ENCODE results near the gene MACROH2A1.

MACROH2A1 gene

GRCh38 chr5:135441919-135442318 is 42.9 kb upstream of the MACROH2A1 start:
- H3K4me3 ChIP-seq (ENCODE audit: low read depth in 1 of 2, low read length in 1 of 2): no peak overlapping the region
- H3K27me3 ChIP-seq: no peaks in the 10 kb centered on the region
- no peaks in the 10 kb centered on the region for H3K36me3 ChIP-seq
- H3K27ac ChIP-seq: no peak overlapping the region
- H3K4me1 ChIP-seq (ENCODE audit: control insufficient read depth in 1 of 2, insufficient read depth in 1 of 2, low read depth in 1 of 2, low read length in 1 of 2): peaks cover 8 to 9% of the 10 kb centered on the region in 2 experiments
- H3K9me3 ChIP-seq: no peaks in the 10 kb centered on the region
- no peak for TF ChIP-seq CTCF (IDR thresholded peaks at IDR 0.05)

GRCh38 chr5:135441350-135441831 is 42.4 kb upstream of the MACROH2A1 start:
- H3K27ac ChIP-seq: no peak overlapping the region
- H3K36me3 ChIP-seq: no peaks in the 10 kb centered on the region
- H3K4me1 ChIP-seq (ENCODE audit: control insufficient read depth in 1 of 2, insufficient read depth in 1 of 2, low read depth in 1 of 2, low read length in 1 of 2): peaks cover 13 to 14% of the 10 kb centered on the region in 2 experiments
- no peaks in the 10 kb centered on the region for H3K27me3 ChIP-seq
- H3K9me3 ChIP-seq: no peaks in the 10 kb centered on the region
- no peak overlapping the region for H3K4me3 ChIP-seq (ENCODE audit: low read depth in 1 of 2, low read length in 1 of 2)
- no peak for TF ChIP-seq CTCF (IDR thresholded peaks at IDR 0.05)

GRCh38 chr5:135440916-135441315 is 41.9 kb upstream of the MACROH2A1 start:
- no peak for TF ChIP-seq CTCF (IDR thresholded peaks at IDR 0.05)
- H3K9me3 ChIP-seq: no peaks in the 10 kb centered on the region
- H3K4me3 ChIP-seq (ENCODE audit: low read depth in 1 of 2, low read length in 1 of 2): no peak overlapping the region
- H3K27ac ChIP-seq: no peak overlapping the region
- H3K4me1 ChIP-seq (ENCODE audit: control insufficient read depth in 1 of 2, insufficient read depth in 1 of 2, low read depth in 1 of 2, low read length in 1 of 2): peaks cover 13 to 14% of the 10 kb centered on the region in 2 experiments
- H3K27me3 ChIP-seq: no peaks in the 10 kb centered on the region
- no peaks in the 10 kb centered on the region for H3K36me3 ChIP-seq

- TF ChIP-seq CTCF (IDR thresholded peaks at IDR 0.05): no peak
- Histone ChIP-seq H3K4me1 (ENCODE audit: control insufficient read depth in 1 of 2, insufficient read depth in 1 of 2, low read depth in 1 of 2, low read length in 1 of 2) (peaks cover 17 to 18% of the 10 kb centered on the region in 2 experiments), H3K4me3 (ENCODE audit: low read depth in 1 of 2, low read length in 1 of 2) (no peak overlapping the region), H3K9me3 (no peaks in the 10 kb centered on the region), H3K36me3 (no peaks in the 10 kb centered on the region), H3K27me3 (no peaks in the 10 kb centered on the region), H3K27ac (no peak overlapping the region)
Observed at GRCh38 chr5:135439231-135440205, 40.5 kb upstream of the MACROH2A1 start.

- Histone ChIP-seq H3K4me3 (ENCODE audit: low read depth in 1 of 2, low read length in 1 of 2) (no peak overlapping the region), H3K27me3 (no peaks in the 10 kb centered on the region), H3K27ac (no peak overlapping the region), H3K4me1 (ENCODE audit: control insufficient read depth in 1 of 2, insufficient read depth in 1 of 2, low read depth in 1 of 2, low read length in 1 of 2) (peaks cover 25 to 26% of the 10 kb centered on the region in 2 experiments), H3K36me3 (no peaks in the 10 kb centered on the region), H3K9me3 (no peaks in the 10 kb centered on the region)
- no peak for TF ChIP-seq CTCF (IDR thresholded peaks at IDR 0.05)
Observed at GRCh38 chr5:135438636-135439221, 39.7 kb upstream of the MACROH2A1 start.

Data from neutrophil (primary cell).